Heart left ventricle (tissue), 13 donors: ENCODE data around the gene CD33.

Source experiments
- POLR2A ChIP-seq, 2 donors: fragments of 450-650 bp; IDR thresholded peaks; one replicate each; pipeline ENCODE4 v1.6.1; 2017; ENCODE audit warnings: antibody characterized with exemption in 2 of 2, mild to moderate bottlenecking in 2 of 2, moderate library complexity in 2 of 2
- TF ChIP-seq, protein P1 (sequence below), 12 donors: fragments of 200-600 bp; sonication (generic) in 4 of 12; IDR thresholded peaks; one replicate each; pipeline versions ENCODE4 v1.5.0 to v1.8.0; 2018 to 2022; ENCODE audit warnings: antibody characterized with exemption in 12 of 12, mild to moderate bottlenecking in 5 of 12
- donor health status: ischemic (EF 13 %, LVEDD 7.1; RV severe dilation, severe dysfunction).
- donor health status: DM: no; HTN: yes; CAD: no.
- donor health status: DM: no; HTN: no; CAD: no.
- donor health status: ischemic (EF 25% LVEDD 6.9; RV normal size, moderate dysfunction).
- donor health status: ischemic (EF 25% LVEDD 5.7; RV mildly dilated, moderate dysfunction).
- donor health status: ischemic (EF 35%, LVEDD 5.7; RV mildly dilated, moderate dysfunction).
- donor health status: nonischemic (EF 11% LVEDD 7.7; RV severe dilation, severe dysfunction).
- donor health status: DM: yes; HTN: yes; CAD: no.
- donor health status: PGD.
- donor health status: ischemic (EF 29% LVEDD 5.4; RV normal size, mild dysfunction).
- donor health status: nonischemic (EF 23%, LVEDD 6.1; RV moderate dilation, normal function).

DNA sequence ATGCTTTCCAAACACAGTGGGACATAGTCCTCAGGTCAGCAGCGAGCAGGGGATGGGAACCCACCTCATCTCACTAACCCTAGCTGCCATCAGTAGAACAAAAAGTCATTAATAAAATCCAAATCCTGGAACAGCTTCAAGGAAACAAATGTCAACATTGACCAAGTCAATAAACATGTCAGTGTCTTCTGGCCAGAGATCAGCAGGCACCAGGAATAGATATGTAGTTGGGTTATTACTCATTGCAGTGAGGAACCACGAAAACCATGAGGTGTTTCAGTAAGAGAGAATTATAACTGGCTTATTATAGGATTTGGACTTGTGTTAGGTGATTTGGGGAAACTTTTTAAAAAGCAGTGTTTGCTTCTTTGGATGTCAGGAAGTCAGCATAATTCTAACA lies 17.1 kb upstream of the CD33 start:
- TF ChIP-seq, protein P1, sequence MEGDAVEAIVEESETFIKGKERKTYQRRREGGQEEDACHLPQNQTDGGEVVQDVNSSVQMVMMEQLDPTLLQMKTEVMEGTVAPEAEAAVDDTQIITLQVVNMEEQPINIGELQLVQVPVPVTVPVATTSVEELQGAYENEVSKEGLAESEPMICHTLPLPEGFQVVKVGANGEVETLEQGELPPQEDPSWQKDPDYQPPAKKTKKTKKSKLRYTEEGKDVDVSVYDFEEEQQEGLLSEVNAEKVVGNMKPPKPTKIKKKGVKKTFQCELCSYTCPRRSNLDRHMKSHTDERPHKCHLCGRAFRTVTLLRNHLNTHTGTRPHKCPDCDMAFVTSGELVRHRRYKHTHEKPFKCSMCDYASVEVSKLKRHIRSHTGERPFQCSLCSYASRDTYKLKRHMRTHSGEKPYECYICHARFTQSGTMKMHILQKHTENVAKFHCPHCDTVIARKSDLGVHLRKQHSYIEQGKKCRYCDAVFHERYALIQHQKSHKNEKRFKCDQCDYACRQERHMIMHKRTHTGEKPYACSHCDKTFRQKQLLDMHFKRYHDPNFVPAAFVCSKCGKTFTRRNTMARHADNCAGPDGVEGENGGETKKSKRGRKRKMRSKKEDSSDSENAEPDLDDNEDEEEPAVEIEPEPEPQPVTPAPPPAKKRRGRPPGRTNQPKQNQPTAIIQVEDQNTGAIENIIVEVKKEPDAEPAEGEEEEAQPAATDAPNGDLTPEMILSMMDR (IDR thresholded peaks at IDR 0.05): no peak
- no peak for TF ChIP-seq POLR2A (IDR thresholded peaks at IDR 0.05)
